Endothelial cell of coronary artery (primary cell): Measurements from ENCODE around the gene UBE2L5. TPM values are rescaled to one million over a fixed set of nuclear protein-coding genes. Genes with fewer than 3 reads are reported as not detected.

Experiments used
- total RNA-seq: library from RNA; depleted of rRNA; stranded (reverse); fragments of >200 nt; gene quantifications from 2 replicates; pipeline ENCODE4 v1.2.3, GENCODE V29; 2014

UBE2L5 gene
- not detected in 2 replicates for total RNA-seq

GRCh38 chr13:30422054-30422839, at the start of gene UBE2L5:
Gene UBE2L5 (plus strand): TSS chr13:30422493. CDS start chr13:30427991, 5,498 bp downstream.

DNA sequence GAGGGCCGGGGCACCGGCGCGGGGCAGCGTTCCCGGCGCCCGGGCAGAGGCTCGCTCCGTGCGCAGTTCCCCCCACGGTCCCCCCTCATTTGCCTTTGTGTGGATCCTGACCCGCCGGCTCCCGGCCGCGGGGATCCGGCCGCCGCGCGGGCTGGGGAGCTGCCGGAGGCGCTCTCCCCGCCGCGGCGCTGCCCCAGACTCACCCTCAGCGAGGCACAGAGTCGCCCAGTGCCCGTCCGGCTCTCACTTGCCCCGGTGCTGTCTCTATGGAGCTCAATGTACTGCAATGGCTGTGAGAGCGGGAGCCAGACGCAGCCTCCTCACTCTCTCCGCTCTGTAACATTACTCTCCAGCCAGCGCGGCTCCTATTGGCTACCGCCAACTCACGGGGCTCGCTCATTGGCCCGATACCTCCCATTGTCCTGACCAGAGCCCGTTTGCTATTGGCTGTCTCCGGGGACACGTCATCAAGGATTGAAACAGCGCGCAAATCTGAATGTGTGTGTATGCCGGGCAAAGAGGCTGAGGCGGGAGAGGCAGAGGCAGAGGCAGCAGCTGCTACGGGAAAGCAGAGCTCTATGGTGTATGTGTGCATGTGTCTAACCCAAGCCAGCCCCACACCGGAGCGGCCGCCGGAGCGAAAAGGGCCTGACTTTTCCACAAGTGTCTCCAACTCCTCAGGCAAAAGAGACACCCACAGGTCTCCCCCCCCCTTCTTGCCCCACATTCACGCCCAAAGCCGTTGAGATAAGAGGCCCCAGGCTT, 43.5 kb downstream of the UBE2L5 start, which contains the start of gene HMGB1:
HMGB1 (minus strand) TSS at position 344 of the 765 bp plus-strand sequence. CDS start 2,256 bp downstream, outside the sequence.

Other genes starting within 250 kb of the UBE2L5 start
- 18.1 and 24.6 TPM in 2 replicates for gene KATNAL1, start 114.9 kb upstream of the UBE2L5 start, total RNA-seq
- gene HMGB1, start 43.4 kb downstream of the UBE2L5 start, total RNA-seq = 294 and 335 TPM in 2 replicates
- 11.4 and 13.0 TPM in 2 replicates for gene USPL1, start 195.4 kb downstream of the UBE2L5 start, total RNA-seq